HK-2 (cell line): ENCODE data around the gene DPH1.

Experiments used
- DNase-seq: peaks from one replicate; pipeline ENCODE4 v3.0.0-alpha.2; 2018; ENCODE audit not compliant: unreplicated experiment

DPH1 gene

DNA sequence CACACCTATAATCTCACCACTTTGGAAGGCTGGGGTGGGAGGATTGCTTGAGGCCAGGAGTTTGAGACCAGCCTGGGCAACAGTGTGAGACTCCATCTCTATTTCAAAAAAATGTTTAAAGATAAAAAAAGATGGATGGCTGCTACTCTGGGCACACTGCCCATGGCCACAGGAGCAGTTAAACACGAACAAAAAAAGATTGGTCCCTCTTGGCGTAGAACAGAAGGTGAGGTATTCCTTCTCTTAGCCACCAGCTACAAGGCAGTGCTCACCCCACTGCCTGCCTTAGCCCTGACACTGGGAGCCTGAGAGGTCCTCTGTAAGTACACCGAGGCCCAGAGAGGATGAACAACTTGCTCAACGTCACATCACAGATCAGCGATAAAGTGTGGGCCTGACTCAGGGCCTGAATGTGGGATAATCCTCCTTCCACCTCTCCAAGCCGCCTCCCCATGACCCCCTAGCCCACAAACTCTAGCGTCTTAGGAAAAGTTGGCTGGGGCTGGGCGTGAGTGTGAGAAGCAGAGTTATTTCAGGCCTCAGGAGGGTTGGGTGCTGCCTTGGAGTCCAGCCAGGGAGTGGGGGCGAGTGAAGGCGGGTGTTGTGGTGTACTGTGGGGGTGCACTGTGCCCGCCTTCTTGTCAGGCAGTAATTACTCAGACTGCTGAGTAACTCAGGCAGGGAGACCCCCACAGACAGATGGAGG, 2.3 kb upstream of the DPH1 start:
- no peak for DNase-seq

GRCh38 chr17:2028234-2028614, 1.7 kb upstream of the DPH1 start:
- no peak for DNase-seq

- DNase-seq: no peak
Measured at GRCh38 chr17:2028737-2029136, 1.2 kb upstream of the DPH1 start.

DNA sequence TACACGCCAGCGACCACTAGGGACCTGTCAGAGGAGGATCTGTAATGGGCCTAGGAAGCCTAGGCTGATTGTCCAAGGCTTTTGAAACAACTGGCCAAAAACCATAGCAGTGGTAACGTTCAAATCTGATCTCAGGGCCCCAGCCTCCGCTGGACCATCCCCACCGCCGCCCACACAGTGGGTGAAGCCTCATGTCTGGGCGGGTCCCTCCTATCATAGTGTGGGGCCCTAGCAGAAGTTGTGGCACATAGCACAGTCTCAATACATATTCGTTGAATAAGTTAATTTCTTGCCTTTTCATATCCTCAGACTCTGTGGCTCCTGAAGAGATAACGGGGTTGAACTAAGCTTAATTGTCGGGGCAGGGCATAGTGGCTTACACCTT, 818 bp downstream of the DPH1 start:
- peak; percentile 70 for DNase-seq

DNA sequence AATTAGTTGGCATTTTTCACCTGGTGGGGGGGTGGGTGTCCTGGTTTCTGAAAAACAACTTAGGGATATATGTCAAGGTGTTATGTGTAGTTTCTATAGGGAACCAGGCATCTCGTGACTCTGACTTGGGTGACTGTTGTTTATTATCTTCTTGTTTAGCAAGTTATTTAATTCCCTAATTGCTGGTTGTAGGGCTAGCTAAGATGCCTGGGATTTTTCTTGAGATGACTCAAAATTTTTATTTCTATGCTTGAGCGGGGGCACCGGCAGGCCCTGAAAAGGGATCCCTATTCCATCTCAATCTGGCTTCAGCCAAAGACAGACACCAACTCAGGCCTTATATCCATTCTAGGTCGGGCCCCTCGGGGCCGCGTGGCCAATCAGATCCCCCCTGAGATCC, 3.2 kb downstream of the DPH1 start:
- DNase-seq: no peak

- peak; percentile 63 for DNase-seq
Measured at GRCh38 chr17:2034157-2034556, 4.2 kb downstream of the DPH1 start.

- peak; percentile 63 for DNase-seq
Measured at GRCh38 chr17:2034806-2035540, 5.0 kb downstream of the DPH1 start.

- DNase-seq: no peak
Measured at GRCh38 chr17:2035541-2036488, 5.9 kb downstream of the DPH1 start.

GRCh38 chr17:2037155-2037554, 7.2 kb downstream of the DPH1 start:
- DNase-seq: no peak

- DNase-seq: no peak
Measured at GRCh38 chr17:2040219-2040827, 10.4 kb downstream of the DPH1 start.

DNA sequence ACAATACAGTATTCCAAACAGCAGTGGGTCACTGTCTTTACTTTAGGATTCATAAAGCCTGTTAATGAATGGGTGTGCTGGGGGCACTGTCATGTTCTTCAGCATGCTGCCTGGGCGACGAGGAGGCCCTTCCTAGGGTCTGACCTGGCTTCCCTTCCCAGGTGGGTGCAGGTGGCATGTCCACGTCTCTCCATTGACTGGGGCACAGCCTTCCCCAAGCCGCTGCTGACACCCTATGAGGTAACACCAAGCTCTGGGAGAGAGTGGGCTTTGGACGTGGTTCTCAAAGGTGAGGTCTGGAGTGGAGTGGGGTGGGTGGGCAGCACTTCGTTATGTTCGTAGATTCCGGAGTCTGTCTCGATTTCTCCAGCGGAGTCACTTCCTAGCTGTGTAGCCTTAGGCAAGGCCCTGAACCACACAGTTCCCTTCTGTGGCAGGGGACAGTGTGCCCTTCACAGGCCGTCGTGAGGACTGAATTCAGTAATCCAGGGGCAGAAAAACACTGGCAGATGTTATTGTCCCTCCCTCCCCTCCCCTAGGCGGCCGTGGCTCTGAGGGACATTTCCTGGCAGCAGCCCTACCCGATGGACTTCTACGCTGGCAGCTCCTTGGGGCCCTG, 11.1 kb downstream of the DPH1 start:
- DNase-seq: no peak

GRCh38 chr17:2041561-2042389, 11.8 kb downstream of the DPH1 start, which contains the start of gene OVCA2:
OVCA2 (plus strand) TSS chr17:2042022; CDS start chr17:2042048, 26 bp downstream.
- DNase-seq: peak; percentile 95

DNA sequence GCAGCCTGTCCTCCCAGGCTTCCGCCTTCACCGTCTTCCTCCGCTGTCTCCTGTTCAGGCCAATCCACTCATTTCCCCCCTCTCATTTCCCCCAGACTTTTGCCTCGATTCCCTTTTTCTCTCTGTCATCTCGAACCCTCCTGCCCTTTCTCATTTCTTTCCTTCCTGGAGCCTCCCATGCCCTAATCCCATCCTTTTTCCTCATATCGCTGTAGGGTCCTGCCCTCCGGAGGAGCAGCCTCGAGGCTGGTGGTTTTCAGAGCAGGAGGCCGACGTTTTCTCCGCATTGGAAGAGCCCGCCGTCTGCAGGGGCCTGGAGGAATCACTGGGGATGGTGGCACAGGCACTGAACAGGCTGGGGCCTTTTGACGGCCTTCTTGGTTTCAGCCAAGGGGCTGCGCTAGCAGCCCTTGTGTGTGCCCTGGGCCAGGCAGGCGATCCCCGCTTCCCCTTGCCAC, 12.5 kb downstream of the DPH1 start:
- DNase-seq: peak; percentile 32

DNA sequence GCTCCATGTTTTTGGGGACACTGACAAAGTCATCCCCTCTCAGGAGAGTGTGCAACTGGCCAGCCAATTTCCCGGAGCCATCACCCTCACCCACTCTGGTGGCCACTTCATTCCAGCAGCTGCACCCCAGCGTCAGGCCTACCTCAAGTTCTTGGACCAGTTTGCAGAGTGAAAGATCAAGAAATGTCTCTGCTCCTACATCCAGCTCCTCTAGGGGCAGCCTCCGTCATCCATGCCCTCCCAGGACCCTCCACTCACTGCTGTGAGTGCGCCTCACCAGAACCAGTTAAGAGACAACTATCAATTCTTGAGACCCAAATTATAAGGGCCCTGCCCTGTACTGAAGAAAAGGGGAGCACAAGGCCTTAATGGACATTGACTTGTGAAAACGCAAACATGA, 13.0 kb downstream of the DPH1 start:
- DNase-seq: no peak

- DNase-seq: no peak
Measured at GRCh38 chr17:2043785-2044184, 13.8 kb downstream of the DPH1 start.

DNA sequence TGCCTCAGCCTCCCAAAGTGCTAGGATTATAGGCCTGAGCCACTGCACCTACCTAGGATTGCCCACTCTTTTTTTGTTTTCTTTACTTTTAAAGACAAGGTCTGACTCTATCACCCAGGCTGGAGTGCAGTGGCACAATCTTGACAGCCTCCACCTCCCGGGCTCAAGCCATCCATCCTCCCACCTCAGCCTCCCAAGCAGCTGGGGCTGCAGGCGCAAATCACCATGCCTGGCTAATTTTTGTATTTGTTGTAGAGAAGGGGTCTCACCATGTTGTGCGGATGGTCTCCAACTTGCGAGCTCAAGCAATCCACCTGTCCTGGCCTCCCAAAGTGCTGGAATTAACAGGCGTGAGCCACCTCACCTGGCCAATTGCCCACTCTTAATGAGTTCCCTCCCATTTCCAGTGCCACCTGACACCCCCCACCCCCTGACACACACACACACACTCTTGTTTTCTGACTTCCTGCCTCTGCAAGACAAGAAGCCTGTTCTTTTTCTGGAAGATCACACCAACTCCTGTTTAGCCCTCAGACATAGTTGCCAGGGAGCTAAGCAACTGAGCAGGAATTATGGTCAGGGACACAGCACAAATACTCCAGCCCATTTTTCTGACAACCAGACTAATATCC, 14.4 kb downstream of the DPH1 start:
- DNase-seq: no peak

DNA sequence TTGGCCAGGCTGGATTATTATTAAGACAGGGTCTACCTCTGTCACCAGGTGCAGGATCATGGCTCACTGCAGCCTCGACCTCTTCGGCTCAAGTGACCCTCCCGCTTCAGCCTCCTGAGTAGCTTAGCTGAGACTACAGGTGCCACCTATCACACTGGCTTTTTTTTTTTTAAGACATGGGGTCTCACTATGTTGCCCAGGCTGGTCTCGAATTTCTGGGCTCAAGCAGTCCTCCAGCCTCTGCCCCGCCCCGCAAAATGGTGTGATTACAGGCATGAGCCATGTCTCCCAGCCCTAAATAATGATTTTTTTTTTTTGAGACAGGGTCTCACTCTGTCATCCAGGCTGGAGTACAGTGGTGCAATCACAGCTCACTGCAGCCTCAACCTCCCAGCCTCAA, 17.6 kb downstream of the DPH1 start:
- no peak for DNase-seq

DNA sequence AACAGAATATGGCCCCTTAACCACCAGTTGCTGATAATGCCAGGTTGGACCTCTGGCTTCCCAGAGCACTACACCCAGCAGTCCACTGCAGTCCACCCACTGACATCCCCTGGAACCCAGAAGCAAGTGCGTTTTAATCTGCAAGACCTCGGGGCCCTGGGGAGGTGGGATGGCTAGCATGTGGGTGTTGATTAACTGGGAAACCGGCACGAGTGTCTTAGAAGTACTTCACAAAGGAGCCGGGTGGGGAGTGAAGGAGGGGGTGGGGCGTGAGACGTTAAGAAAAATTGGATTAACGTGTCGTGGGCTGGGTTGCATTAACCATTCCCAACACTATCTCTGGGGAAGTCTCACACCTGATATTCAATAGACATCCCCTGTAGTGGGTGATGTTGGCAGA, 18.9 kb downstream of the DPH1 start:
- no peak for DNase-seq

DNA sequence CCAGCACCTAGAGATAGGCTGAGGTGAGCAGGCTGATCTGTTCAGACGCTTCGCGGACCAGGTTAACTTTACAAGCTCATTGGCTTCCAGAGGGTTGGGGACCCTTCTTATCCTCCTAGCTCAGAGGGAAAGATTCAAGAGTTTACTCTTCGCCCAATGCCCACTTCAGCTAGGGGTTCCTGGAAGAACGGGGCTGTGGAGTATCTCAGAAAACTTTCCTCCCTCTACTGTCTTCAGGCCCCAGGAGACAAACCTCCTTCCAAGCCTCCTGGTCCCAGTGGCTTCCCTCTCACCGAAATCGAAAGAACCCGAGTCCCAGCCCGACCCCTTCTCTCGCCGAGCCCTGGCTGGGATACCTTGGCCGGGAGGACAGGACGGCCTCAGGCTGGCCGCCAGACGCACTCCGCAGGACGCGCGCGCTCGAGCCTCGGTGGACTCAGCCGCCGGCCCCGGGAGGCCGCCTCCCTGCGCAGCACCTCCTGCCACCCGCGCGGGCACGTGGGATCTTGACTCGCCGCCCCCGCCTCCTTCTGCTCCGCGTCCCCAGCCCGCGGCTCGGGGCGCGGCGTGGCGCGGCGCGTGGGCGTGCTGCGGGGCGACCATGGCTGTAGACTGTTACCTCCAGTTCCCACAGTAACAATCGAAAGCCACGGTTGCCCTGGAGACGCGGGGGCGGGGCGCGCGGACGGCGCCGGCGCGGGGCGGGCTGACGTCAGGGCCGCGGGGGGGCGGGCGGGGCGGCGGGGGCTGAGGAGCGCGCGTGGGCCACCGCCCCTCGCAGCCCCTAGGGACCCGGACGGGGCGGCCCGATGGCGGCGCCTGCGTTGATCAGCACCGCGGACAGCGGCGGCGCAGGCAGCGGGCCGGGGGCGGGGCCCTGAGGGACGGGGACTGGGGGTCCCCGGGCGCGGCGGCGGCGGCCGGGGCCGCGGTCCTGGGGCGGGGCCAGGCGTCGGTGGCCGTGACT, 19.7 kb downstream of the DPH1 start:
- DNase-seq: peak; percentile 87
